Activated naive CD4-positive, alpha-beta T cell treated with anti-CD3 and anti-CD28 coated beads, Interleukin-2, amount 50 U/mL, for 24 hours (primary cell): Measurements from ENCODE around the gene BEST1.
"Not testable (repeated sequence)": the region's sequence is repeated elsewhere in the genome, so short reads cannot be mapped to it uniquely, and the experiment has no call there.

ENCODE experiments used
- H3K27ac Mint-ChIP-seq: one replicate; pipeline ENCODE4 v1.8.0; 2021; ENCODE audit warnings: mild to moderate bottlenecking, mixed read lengths
- H3K27me3 Mint-ChIP-seq: one replicate; pipeline ENCODE4 v1.8.0; 2021; ENCODE audit warnings: mixed read lengths
- H3K36me3 Mint-ChIP-seq: one replicate; pipeline ENCODE4 v1.8.0; 2021; ENCODE audit warnings: mixed read lengths
- H3K4me1 Mint-ChIP-seq: one replicate; pipeline ENCODE4 v1.8.0; 2021; ENCODE audit warnings: mixed read lengths
- H3K4me3 Mint-ChIP-seq: one replicate; pipeline ENCODE4 v1.8.0; 2021; ENCODE audit warnings: mild to moderate bottlenecking, mixed read lengths
- H3K9me3 Mint-ChIP-seq: one replicate; pipeline ENCODE4 v1.8.0; 2021; ENCODE audit warnings: mixed read lengths

BEST1 gene

DNA sequence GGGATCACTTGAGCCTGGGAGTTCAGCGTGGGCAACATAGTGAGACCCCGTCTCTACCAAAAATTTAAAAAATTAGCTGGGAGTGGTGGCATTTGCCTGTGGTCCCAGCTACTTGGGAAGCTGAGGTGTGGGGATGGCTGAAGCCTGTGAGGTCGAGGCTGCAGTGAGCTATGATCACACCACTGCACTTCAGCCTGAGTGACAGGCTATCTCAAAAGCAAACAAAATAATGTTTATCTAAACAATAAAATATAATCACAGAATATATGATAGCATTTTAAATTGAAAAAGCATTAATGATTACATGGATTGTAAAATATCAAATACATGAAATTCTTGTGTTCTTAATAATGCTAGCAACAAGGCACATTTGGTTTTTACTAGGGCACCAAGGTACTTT lies 2.7 kb downstream of the BEST1 start:
- no peaks in the 10 kb centered on the region for H3K4me1 Mint-ChIP-seq
- H3K4me3 Mint-ChIP-seq, result no peak overlapping the region
- H3K27me3 Mint-ChIP-seq, result peaks cover 2% of the 10 kb centered on the region
- no peak overlapping the region for H3K27ac Mint-ChIP-seq
- H3K9me3 Mint-ChIP-seq, result no peaks in the 10 kb centered on the region
- H3K36me3 Mint-ChIP-seq, result no peaks in the 10 kb centered on the region

DNA sequence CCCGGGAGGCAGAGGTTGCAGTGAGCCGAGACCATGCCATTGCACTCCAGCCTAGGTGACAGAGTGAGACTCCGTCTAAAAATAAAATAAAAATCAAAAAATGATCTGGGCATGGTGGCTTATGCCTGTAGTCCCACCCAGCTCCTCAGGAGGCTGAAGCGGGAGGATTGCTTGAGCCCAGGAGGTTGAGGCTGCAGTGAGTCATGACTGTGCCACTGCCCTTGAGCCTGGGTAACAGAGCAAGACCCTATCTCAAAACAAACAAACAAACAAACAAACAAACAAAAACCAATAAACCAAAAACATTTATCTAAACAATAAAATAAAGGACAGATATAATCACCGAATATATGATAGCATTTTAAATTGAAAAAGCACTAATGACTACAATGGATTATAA lies 3.5 kb downstream of the BEST1 start:
- not testable (repeated sequence) for H3K27ac Mint-ChIP-seq, H3K36me3 Mint-ChIP-seq, H3K9me3 Mint-ChIP-seq, H3K27me3 Mint-ChIP-seq, H3K4me3 Mint-ChIP-seq, H3K4me1 Mint-ChIP-seq

DNA sequence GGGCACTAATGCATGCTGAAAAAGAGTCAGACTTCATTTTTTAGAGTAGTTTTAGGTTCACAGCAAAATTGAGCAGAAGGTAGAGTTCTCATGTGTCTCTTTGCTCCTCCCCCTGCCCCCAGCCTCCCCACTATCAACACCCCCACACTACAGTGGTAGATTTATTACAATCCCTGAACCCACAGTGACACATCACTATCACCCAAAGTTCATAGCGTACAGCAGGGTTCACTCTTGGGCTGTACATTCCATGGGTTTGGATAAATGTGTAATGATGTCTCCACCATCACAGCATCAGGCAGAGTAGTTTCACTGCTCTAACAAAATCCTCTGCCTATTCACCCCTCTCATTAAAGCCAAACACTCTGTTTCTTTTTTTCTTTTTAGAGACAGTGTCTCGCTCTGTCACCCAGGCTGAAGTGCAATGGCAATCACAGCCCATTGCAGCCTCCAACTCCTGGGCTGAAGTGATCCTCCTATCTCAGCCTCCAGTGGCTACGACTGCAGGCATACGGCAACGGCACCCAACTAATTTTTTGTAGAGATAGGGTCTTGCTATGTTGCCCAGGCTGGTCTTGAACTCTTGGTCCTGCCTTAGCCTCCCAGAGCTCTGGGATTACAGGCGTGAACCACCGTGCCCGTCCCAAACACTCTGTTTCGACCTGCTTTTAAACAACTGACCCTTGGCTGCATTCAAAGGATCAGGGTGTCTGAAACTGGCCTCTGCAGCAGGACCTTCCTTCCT lies 4.1 kb downstream of the BEST1 start:
- Mint-ChIP-seq H3K9me3 (no peaks in the 10 kb centered on the region), H3K27ac (no peak overlapping the region), H3K4me3 (no peak overlapping the region)

DNA sequence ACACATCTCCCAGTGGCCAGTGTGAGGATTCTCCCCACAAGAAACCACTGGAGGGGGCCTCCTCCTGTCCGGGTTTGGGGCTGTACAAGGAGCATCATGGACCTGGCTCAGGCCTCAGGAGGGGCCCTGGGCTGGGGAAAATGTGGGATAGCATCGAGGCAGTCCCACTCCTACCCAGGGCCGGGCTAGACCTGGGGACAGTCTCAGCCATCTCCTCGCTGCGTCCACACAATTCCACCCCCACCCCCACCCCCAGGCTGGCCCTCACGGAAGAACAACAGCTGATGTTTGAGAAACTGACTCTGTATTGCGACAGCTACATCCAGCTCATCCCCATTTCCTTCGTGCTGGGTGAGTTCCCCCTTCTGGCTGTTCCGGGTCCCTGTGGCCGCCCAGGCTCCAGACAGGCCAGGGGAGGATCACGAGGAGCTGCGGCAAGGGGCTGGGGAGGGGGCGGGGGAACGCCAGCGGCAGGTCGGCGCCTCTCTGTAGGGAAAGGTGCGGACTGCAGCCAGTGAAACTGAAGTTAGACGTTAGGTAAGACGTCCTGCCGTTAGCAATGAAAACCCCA lies 4.8 kb downstream of the BEST1 start:
- H3K4me1 Mint-ChIP-seq, result peaks cover 5% of the 10 kb centered on the region
- H3K4me3 Mint-ChIP-seq, result no peak overlapping the region
- H3K9me3 Mint-ChIP-seq, result no peaks in the 10 kb centered on the region
- peaks cover 2% of the 10 kb centered on the region for H3K27me3 Mint-ChIP-seq
- no peak overlapping the region for H3K27ac Mint-ChIP-seq
- no peaks in the 10 kb centered on the region for H3K36me3 Mint-ChIP-seq

More for the DNA sequence above, 4.1 kb downstream of the BEST1 start:
- H3K36me3 Mint-ChIP-seq, result no peaks in the 10 kb centered on the region
- peaks cover 5% of the 10 kb centered on the region for H3K4me1 Mint-ChIP-seq
- peaks cover 2% of the 10 kb centered on the region for H3K27me3 Mint-ChIP-seq

DNA sequence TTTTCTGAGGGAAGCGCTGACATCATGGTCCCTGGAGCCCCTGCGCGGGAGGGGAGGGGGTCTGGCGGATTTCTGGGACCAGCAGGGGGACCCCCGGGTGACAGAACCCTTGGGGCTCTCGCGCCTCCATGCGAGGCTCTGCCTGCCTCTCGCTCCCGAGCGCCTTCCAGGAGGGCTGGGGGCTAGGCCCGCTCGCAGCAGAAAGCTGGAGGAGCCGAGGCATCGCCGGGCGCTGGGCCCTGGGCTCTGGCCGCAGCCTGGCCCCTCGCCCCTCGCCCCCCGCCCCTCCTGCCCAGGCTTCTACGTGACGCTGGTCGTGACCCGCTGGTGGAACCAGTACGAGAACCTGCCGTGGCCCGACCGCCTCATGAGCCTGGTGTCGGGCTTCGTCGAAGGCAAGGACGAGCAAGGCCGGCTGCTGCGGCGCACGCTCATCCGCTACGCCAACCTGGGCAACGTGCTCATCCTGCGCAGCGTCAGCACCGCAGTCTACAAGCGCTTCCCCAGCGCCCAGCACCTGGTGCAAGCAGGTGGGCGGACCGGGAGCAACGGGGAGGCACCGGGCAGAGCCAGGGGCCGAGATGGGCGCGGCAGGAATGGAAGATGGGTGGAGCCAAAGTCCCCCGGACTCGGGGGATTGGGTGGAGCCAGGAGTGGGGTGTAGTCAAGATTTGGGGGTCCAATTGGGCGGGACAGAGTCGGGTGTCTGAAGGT lies 5.4 kb downstream of the BEST1 start:
- H3K4me1 Mint-ChIP-seq, result peaks cover 5% of the 10 kb centered on the region
- H3K4me3 Mint-ChIP-seq, result peak overlapping the region; percentile 33
- peaks cover 2% of the 10 kb centered on the region for H3K27me3 Mint-ChIP-seq
- no peak overlapping the region for H3K27ac Mint-ChIP-seq
- H3K9me3 Mint-ChIP-seq, result no peaks in the 10 kb centered on the region
- H3K36me3 Mint-ChIP-seq, result no peaks in the 10 kb centered on the region

DNA sequence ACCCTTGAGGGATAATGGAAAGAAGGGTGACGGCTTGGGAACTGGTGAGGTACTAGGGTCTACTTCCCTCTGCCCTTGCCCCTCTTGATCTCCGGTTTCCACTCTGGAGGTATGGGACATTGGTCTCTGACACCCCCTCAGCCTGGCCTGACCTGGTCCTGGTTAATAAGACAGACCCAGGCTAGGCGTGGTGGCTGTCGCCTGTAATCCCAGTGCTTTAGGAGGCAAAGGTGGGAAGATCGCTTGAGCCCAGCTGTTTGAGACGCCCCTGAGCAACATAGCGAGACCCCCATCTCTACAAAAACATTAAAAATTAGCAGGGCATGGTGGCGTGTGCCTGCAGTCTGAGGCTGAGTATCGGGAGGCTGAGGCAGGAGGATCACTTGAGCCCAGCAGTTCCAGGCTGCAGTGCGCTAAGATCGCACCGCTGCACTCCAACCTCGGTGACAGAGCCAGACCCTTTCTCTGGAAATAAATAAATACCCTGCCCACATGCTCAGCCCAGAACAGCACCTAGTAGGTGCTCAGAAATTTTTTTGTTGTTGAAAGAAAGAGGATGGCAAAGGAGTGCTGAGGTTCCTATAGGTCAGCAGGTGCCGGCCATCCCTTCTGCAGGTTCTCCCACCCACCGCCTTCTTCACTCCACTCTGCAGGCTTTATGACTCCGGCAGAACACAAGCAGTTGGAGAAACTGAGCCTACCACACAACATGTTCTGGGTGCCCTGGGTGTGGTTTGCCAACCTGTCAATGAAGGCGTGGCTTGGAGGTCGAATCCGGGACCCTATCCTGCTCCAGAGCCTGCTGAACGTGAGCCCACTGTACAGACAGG lies 6.3 kb downstream of the BEST1 start:
- H3K4me1 Mint-ChIP-seq, result peaks cover 5% of the 10 kb centered on the region
- no peaks in the 10 kb centered on the region for H3K36me3 Mint-ChIP-seq
- peak overlapping the region; percentile 11 for H3K4me3 Mint-ChIP-seq
- peaks cover 2% of the 10 kb centered on the region for H3K27me3 Mint-ChIP-seq
- no peaks in the 10 kb centered on the region for H3K9me3 Mint-ChIP-seq
- no peak overlapping the region for H3K27ac Mint-ChIP-seq

DNA sequence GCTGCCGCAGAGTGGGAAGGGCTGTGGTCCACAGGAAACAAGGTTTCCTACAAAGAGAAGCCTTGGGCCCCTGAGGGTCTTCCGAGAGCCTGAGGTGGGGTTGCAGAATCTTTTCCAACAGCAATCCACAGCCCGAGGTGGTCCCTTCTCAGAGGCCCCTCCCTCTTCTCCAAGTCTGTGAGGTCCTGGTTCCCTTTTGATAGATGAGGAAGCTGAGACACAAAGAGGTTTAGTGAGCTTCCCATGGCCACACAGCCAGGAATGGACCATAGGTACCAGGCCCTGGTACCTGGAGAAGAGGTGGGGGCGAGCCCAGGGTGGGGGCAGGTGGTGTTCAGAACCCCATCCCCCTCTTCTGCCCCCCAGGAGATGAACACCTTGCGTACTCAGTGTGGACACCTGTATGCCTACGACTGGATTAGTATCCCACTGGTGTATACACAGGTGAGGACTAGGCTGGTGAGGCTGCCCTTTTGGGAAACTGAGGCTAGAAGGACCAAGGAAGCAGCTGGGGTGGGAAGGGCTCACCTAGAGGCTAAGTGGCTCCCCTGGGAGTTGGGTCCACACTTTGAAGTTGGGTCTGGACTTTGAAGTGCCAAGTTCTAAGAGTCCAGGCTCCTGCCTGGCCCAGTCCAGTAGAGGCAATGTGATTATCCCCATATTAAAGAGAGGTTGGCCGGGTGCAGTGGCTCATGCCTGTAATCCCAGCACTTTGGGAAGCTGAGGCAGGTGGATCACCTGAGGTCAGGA lies 7.0 kb downstream of the BEST1 start:
- H3K4me3 Mint-ChIP-seq, result no peak overlapping the region
- no peaks in the 10 kb centered on the region for H3K9me3 Mint-ChIP-seq
- peaks cover 2% of the 10 kb centered on the region for H3K27me3 Mint-ChIP-seq
- no peak overlapping the region for H3K27ac Mint-ChIP-seq
- H3K36me3 Mint-ChIP-seq, result no peaks in the 10 kb centered on the region
- H3K4me1 Mint-ChIP-seq, result peaks cover 5% of the 10 kb centered on the region

DNA sequence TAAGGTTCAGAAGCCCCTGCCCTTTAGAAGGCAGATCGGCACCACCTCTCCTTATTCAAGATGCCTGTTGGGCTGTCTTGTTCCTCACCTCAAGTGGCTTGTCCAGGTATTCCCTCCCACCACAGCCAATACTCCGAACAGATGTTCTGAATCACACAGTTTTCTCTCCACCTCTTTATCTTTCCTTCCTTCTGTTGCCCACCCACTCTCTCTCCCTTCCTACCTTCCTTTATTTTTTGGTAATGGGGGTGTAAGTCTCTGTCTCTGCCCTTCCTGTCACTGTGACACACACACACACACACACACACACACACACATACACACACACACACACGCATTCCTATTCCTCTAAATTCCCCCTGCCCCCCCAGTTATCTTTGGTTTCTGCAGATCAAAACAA lies 8.4 kb downstream of the BEST1 start:
- H3K9me3 Mint-ChIP-seq, result no peaks in the 10 kb centered on the region
- no peak overlapping the region for H3K27ac Mint-ChIP-seq
- peaks cover 3% of the 10 kb centered on the region for H3K36me3 Mint-ChIP-seq
- H3K27me3 Mint-ChIP-seq, result peaks cover 2% of the 10 kb centered on the region
- H3K4me3 Mint-ChIP-seq, result no peak overlapping the region
- H3K4me1 Mint-ChIP-seq, result peaks cover 17% of the 10 kb centered on the region

DNA sequence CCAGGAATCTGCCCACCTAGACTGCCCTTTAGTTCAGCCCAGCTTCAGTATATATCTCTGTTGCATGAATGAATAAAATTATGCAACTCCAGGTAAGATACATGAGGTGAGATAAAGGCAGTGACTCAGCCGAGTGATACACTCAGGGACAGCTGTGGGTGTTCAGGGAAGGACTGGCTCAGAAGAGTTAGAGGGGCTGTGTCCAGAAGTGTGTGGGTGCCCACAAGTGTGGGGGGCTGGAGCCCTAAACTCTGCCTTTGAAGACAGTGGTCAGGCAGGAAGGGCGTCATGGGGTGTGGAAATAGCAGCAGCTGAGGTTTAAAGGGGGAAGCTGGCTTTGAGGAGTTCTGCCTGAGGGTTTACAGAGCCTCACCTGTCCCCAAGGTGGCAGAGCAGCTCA lies 9.0 kb downstream of the BEST1 start:
- Mint-ChIP-seq H3K4me3 (no peak overlapping the region), H3K27ac (peak overlapping the region; percentile 38), H3K4me1 (peaks cover 23% of the 10 kb centered on the region), H3K9me3 (no peaks in the 10 kb centered on the region), H3K36me3 (peaks cover 7% of the 10 kb centered on the region), H3K27me3 (peaks cover 2% of the 10 kb centered on the region)

DNA sequence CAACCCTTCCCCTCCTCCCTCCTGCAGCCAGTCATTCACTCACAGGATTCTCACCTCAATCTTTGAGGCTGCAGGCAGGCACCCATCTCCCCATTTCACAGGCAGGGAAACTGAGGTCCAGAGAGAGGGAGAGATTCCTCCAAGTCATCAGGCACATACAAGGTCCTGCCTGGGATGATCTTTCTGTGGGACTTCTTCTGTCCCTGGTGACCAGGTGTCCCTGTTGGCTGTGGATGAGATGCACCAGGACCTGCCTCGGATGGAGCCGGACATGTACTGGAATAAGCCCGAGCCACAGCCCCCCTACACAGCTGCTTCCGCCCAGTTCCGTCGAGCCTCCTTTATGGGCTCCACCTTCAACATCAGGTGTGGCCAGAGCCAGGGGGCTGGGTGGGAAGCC lies 9.5 kb downstream of the BEST1 start:
- H3K36me3 Mint-ChIP-seq, result peaks cover 10% of the 10 kb centered on the region
- no peak overlapping the region for H3K27ac Mint-ChIP-seq
- H3K4me3 Mint-ChIP-seq, result no peak overlapping the region
- H3K9me3 Mint-ChIP-seq, result no peaks in the 10 kb centered on the region
- no peaks in the 10 kb centered on the region for H3K27me3 Mint-ChIP-seq
- peaks cover 28% of the 10 kb centered on the region for H3K4me1 Mint-ChIP-seq

DNA sequence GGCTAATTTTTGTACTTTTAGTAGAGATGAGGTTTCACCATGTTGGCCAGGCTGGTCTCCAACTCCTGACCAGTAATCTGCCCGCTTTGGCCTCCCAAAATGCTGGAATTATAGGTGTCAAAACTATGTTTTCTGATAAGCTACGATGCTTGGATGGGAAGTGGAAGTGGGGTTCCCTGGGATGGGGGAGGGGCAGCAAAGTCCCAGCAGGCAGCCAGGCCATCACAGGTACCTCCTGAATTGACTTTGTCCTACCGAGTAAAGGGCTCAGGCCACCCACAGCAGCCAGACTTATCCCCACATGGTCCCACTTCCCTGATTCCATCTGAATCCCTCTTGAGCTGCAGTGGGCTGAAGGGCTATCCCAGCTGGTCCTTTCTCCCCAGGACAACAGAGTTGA lies 10.4 kb downstream of the BEST1 start:
- H3K9me3 Mint-ChIP-seq, result no peaks in the 10 kb centered on the region
- H3K4me3 Mint-ChIP-seq, result no peak overlapping the region
- no peaks in the 10 kb centered on the region for H3K27me3 Mint-ChIP-seq
- no peak overlapping the region for H3K27ac Mint-ChIP-seq
- peaks cover 37% of the 10 kb centered on the region for H3K4me1 Mint-ChIP-seq
- peaks cover 18% of the 10 kb centered on the region for H3K36me3 Mint-ChIP-seq

DNA sequence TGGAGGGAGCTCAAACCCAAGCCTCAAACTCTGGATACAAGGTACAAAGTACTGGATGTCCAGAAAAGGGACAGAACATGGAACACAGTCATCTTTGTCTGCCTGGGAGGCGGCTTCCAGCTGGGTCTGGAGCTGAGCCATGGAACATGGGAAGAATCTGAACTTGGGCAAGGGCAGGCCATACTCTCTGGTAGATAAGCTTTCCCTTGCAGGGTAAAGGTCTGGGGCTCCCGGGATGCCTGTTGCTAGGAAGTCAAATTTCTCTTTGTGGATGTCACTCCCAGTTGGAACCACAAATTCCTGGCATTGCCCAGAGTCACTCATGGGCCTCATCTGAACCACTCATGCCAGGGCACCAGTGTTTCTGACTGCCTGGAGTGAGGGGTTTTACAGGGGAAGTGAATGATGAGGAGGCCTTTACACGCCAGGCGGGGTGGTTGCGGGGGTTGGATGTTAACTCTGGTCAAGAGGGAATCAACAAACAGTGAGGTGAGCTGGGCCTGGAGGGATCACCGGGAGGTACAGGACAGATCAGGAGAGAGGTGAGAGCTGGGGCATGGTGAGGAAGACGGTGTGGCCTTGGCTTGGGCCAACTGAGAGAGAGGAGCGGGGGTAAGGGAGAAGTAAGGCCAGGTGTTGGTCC lies 11.5 kb downstream of the BEST1 start:
- Mint-ChIP-seq H3K27me3 (no peaks in the 10 kb centered on the region), H3K4me3 (no peak overlapping the region), H3K36me3 (peaks cover 18% of the 10 kb centered on the region), H3K27ac (no peak overlapping the region), H3K9me3 (no peaks in the 10 kb centered on the region), H3K4me1 (peaks cover 42% of the 10 kb centered on the region)

DNA sequence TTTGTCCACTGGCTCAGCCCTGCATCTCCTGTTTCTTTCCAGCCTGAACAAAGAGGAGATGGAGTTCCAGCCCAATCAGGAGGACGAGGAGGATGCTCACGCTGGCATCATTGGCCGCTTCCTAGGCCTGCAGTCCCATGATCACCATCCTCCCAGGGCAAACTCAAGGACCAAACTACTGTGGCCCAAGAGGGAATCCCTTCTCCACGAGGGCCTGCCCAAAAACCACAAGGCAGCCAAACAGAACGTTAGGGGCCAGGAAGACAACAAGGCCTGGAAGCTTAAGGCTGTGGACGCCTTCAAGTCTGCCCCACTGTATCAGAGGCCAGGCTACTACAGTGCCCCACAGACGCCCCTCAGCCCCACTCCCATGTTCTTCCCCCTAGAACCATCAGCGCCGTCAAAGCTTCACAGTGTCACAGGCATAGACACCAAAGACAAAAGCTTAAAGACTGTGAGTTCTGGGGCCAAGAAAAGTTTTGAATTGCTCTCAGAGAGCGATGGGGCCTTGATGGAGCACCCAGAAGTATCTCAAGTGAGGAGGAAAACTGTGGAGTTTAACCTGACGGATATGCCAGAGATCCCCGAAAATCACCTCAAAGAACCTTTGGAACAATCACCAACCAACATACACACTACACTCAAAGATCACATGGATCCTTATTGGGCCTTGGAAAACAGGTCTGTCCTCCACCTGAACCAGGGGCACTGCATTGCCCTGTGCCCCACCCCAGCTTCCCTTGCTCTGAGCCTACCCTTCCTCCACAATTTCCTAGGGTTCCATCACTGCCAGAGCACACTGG lies 12.3 kb downstream of the BEST1 start:
- Mint-ChIP-seq H3K4me3 (peak overlapping the region; percentile 26), H3K36me3 (peaks cover 18% of the 10 kb centered on the region)

DNA sequence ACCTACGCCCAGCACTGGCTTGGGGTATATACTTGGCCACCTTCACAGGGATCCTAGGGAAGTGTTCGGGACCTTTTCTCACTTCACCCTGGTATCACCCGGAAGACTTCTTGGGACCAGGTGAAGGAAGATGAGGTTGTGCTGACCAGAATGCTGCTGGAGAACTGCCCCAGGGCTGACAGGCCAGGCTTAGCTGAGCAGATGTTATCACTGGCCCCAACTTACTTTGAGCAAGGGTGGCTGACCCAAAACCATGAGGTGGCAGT lies 12.8 kb downstream of the BEST1 start:
- Mint-ChIP-seq H3K4me1 (peaks cover 42% of the 10 kb centered on the region), H3K27ac (no peak overlapping the region), H3K36me3 (peaks cover 18% of the 10 kb centered on the region), H3K9me3 (no peaks in the 10 kb centered on the region), H3K27me3 (no peaks in the 10 kb centered on the region), H3K4me3 (no peak overlapping the region)

More for the DNA sequence above, 12.3 kb downstream of the BEST1 start:
- peaks cover 42% of the 10 kb centered on the region for H3K4me1 Mint-ChIP-seq
- H3K27me3 Mint-ChIP-seq, result no peaks in the 10 kb centered on the region
- H3K27ac Mint-ChIP-seq, result no peak overlapping the region
- no peaks in the 10 kb centered on the region for H3K9me3 Mint-ChIP-seq
